Caco-2 (cell line): ENCODE results near the gene TPSG1. TPM values are rescaled to one million over a fixed set of nuclear protein-coding genes. Genes with fewer than 3 reads are reported as not detected.
"Not testable (repeated sequence)": the region's sequence is repeated elsewhere in the genome, so short reads cannot be mapped to it uniquely, and the experiment has no call there.

Source experiments
- BruUV-seq: library from RNA; stranded (reverse); fragments of 400-500 nt; replicated peaks from 2 replicates; lab custom pipeline; 2021; lab: Mats Ljungman, UMichigan
- CTCF ChIA-PET: fragments of 300-600 bp; sonication (Branson Sonifier 250); formaldehyde crosslinking; loops from one replicate; lab custom pipeline; 2022; ENCODE audit warnings: antibody characterized with exemption; lab: Charles Lee
- POLR2A ChIA-PET: fragments of 300-600 bp; sonication (Branson Sonifier 250); formaldehyde crosslinking; loops from one replicate; lab custom pipeline; 2022; ENCODE audit warnings: antibody characterized with exemption; lab: Charles Lee
- DNase-seq, 2 experiments: peaks; one replicate each; pipeline versions ENCODE4 v3.0.0 to v3.0.0-alpha.2; 2020 to 2022
- H3K27me3 ChIP-seq: replicated peaks from 2 replicates; pipeline ENCODE4 v1.6.0; 2011; ENCODE audit warnings: low read length; ENCODE audit not compliant: control insufficient read depth, insufficient read depth
- H3K36me3 ChIP-seq: 2 replicates; pipeline ENCODE4 v1.5.1; 2011; ENCODE audit warnings: low read length; ENCODE audit not compliant: control insufficient read depth, insufficient read depth
- H3K4me1 ChIP-seq: fragments of 250-450 bp; sonication (Bioruptor Pico); 2 replicates; pipeline ENCODE4 v1.5.1; 2020; ENCODE audit warnings: mild to moderate bottlenecking
- H3K4me3 ChIP-seq: 2 replicates; pipeline ENCODE4 v1.5.1; 2011; ENCODE audit warnings: low read depth, mild to moderate bottlenecking, control low read depth, low read length
- H3K9me3 ChIP-seq: fragments of 250-450 bp; sonication (Bioruptor Pico); 2 replicates; pipeline ENCODE4 v1.5.1; 2020; ENCODE audit warnings: mild to moderate bottlenecking, moderate library complexity
- H3K27ac Mint-ChIP-seq: one replicate; pipeline ENCODE4 v1.8.0; 2022; ENCODE audit warnings: mixed read lengths; ENCODE audit not compliant: unreplicated experiment
- H3K27me3 Mint-ChIP-seq: one replicate; pipeline ENCODE4 v1.8.0; 2022; ENCODE audit warnings: mixed read lengths; ENCODE audit not compliant: insufficient read depth, unreplicated experiment
- H3K36me3 Mint-ChIP-seq: one replicate; pipeline ENCODE4 v1.8.0; 2022; ENCODE audit warnings: mild to moderate bottlenecking, mixed read lengths; ENCODE audit not compliant: insufficient read depth, unreplicated experiment
- H3K4me1 Mint-ChIP-seq: one replicate; pipeline ENCODE4 v1.8.0; 2022; ENCODE audit warnings: low read depth, mixed read lengths; ENCODE audit not compliant: unreplicated experiment
- H3K4me3 Mint-ChIP-seq: one replicate; pipeline ENCODE4 v1.8.0; 2022; ENCODE audit warnings: mild to moderate bottlenecking, moderate library complexity, mixed read lengths; ENCODE audit not compliant: unreplicated experiment
- H3K9me3 Mint-ChIP-seq: one replicate; pipeline ENCODE4 v1.8.0; 2022; ENCODE audit warnings: mixed read lengths; ENCODE audit not compliant: unreplicated experiment
- intact Hi-C: fragments of 100-400 bp; cut with micrococcal nuclease; formaldehyde crosslinking; loops from one replicate; pipeline ENCODE4 v1.10.0; 2022; ENCODE audit not compliant: unreplicated experiment
- total RNA-seq: library from RNA; stranded (reverse); gene quantifications from 2 replicates; pipeline ENCODE4 v1.2.3, GENCODE V29; 2022
- TF ChIP-seq, protein P1 (sequence below), 2 experiments: fragments of 200-600 bp in 1 of 2; IDR thresholded peaks; 1 replicate in 1 of 2; 2 replicates in 1 of 2; pipeline versions ENCODE4 v1.5.1 to v1.8.0; 2011 to 2022; ENCODE audit warnings: antibody characterized with exemption in 1 of 2, control low read depth in 1 of 2, inconsistent platforms in 1 of 2, low read depth in 1 of 2, low read length in 1 of 2, mild to moderate bottlenecking in 1 of 2, moderate library complexity in 1 of 2; ENCODE audit not compliant: insufficient read depth in 1 of 2, severe bottlenecking in 1 of 2, unreplicated experiment in 1 of 2

TPSG1 gene
- total RNA-seq, 1 experiment from 2014 or later, result not detected

DNA sequence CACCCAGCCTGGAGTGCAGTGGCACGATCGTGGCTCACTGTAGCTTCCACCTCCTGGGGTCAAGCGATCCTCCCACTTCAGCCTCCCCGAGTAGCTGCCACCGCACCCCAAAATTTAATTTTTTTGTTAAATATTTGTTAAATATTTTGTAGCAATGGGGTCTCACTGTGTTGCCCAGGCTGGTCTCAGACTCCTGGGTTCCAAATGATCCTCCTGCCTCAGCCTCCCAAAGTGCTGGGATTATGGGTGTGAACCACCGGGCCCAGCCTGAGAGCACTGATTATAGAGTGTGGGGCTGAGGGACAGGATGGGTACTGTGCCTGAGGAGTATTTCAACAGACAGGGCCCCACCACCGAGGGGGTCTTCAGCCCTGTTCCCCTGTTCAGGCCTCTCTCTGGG, 35.6 kb downstream of the TPSG1 start:
- H3K9me3 Mint-ChIP-seq, result no peaks in the 10 kb centered on the region
- Histone ChIP-seq H3K4me3 (no peak overlapping the region), H3K36me3 (no peaks in the 10 kb centered on the region), H3K4me1 (no peaks in the 10 kb centered on the region), H3K9me3 (no peaks in the 10 kb centered on the region), H3K27me3 (no peaks in the 10 kb centered on the region)
- no peak for DNase-seq
- TF ChIP-seq, protein P1, sequence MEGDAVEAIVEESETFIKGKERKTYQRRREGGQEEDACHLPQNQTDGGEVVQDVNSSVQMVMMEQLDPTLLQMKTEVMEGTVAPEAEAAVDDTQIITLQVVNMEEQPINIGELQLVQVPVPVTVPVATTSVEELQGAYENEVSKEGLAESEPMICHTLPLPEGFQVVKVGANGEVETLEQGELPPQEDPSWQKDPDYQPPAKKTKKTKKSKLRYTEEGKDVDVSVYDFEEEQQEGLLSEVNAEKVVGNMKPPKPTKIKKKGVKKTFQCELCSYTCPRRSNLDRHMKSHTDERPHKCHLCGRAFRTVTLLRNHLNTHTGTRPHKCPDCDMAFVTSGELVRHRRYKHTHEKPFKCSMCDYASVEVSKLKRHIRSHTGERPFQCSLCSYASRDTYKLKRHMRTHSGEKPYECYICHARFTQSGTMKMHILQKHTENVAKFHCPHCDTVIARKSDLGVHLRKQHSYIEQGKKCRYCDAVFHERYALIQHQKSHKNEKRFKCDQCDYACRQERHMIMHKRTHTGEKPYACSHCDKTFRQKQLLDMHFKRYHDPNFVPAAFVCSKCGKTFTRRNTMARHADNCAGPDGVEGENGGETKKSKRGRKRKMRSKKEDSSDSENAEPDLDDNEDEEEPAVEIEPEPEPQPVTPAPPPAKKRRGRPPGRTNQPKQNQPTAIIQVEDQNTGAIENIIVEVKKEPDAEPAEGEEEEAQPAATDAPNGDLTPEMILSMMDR (IDR thresholded peaks at IDR 0.05; ENCODE audit: insufficient read depth in 1 of 2, low read depth in 1 of 2, low read length in 1 of 2, severe bottlenecking in 1 of 2, unreplicated experiment in 1 of 2), result no peak
- H3K4me3 Mint-ChIP-seq, result no peak overlapping the region
- no peaks in the 10 kb centered on the region for H3K4me1 Mint-ChIP-seq
- H3K27me3 Mint-ChIP-seq, result no peaks in the 10 kb centered on the region
- POLR2A ChIA-PET, result no interaction called here
- intact Hi-C loops, result no loop called here
- CTCF ChIA-PET, result no interaction called here
- BruUV-seq, result no TSS peak
- no peaks in the 10 kb centered on the region for H3K36me3 Mint-ChIP-seq
- no peak overlapping the region for H3K27ac Mint-ChIP-seq

DNA sequence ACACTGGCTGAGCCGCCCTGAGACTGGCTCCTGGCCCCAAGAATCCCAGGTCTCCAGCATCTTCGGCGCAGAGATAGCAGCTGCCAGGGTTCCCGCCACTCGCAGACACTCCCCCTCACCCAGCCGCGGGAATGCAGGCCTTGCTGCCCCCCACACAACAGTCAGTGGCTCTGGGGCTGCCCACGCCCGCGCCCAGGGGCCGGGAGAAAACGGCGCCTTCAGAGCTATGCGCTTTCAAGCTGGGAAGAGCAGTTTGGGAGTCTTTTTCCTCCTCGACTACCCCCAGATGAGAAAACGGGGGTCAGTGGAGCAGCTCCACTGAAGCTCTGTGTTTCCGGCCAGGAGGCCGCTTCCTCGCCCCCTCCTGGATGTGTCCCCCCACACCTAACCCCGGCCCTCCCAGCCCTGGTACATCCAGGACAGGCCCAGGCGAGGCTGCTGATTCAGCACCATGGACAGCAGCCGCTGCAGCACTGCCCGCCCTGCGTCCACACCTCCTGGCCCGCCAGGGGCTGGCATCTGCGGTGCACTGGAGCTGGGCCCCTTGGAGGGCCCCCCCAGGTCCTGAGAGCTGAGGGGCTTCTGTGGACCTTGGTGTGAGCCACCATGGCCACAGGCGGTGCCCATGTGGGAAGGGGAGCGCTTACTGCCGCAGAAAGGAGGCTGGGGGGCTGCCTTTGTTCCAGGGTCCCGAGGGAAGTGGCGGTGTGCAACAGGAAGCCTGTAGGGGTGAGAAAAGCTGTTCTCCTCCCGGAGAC, 36.5 kb downstream of the TPSG1 start:
- H3K27ac Mint-ChIP-seq, result no peak overlapping the region
- Histone ChIP-seq H3K4me1 (no peaks in the 10 kb centered on the region), H3K27me3 (no peaks in the 10 kb centered on the region), H3K9me3 (no peaks in the 10 kb centered on the region), H3K36me3 (no peaks in the 10 kb centered on the region), H3K4me3 (no peak overlapping the region)
- ChIA-PET CTCF (no interaction called here), POLR2A (no interaction called here)
- TF ChIP-seq, protein P1 (IDR thresholded peaks at IDR 0.05; ENCODE audit: insufficient read depth in 1 of 2, low read depth in 1 of 2, low read length in 1 of 2, severe bottlenecking in 1 of 2, unreplicated experiment in 1 of 2), result no peak
- intact Hi-C loops, result no loop called here
- no peaks in the 10 kb centered on the region for H3K4me1 Mint-ChIP-seq
- H3K4me3 Mint-ChIP-seq, result no peak overlapping the region
- H3K27me3 Mint-ChIP-seq, result no peaks in the 10 kb centered on the region
- DNase-seq, result peak in 1 of 2 experiments; percentile 66
- no TSS peak for BruUV-seq
- no peaks in the 10 kb centered on the region for H3K9me3 Mint-ChIP-seq
- no peaks in the 10 kb centered on the region for H3K36me3 Mint-ChIP-seq

DNA sequence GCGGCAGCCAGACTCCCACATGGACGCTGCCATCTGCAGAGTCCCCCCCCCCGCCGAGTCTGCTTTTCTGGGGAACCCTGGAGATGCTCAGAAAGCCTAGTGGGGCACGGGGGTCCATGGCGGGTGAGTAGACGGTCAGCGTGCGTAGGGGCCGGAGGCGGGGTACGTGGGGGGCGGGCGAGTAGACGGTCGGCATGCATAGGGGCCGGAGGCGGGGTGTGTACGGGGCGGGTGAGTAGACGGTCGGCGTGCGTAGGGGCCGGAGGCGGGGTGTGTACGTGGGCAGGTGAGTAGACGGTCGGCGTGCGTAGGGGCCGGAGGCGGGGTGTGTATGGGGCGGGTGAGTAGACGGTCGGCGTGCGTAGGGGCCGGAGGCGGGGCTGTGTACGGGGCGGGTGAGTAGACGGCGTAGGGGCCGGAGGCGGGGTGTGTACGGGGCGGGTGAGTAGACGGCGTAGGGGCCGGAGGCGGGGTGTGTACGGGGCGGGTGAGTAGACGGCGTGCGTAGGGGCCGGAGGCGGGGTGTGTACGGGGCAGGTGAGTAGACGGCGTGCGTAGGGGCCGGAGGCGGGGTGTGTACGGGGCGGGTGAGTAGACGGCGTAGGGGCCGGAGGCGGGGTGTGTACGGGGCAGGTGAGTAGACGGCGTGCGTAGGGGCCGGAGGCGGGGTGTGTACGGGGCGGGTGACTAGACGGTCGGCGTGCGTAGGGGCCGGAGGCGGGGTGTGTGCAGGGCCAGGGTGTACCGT, 39.4 kb downstream of the TPSG1 start:
- H3K27ac Mint-ChIP-seq, CTCF ChIA-PET, H3K36me3 ChIP-seq, BruUV-seq, H3K27me3 Mint-ChIP-seq, DNase-seq, H3K9me3 Mint-ChIP-seq, H3K9me3 ChIP-seq, intact Hi-C loops, H3K4me3 ChIP-seq, H3K4me1 ChIP-seq, POLR2A ChIA-PET, H3K4me1 Mint-ChIP-seq, H3K4me3 Mint-ChIP-seq, H3K27me3 ChIP-seq, H3K36me3 Mint-ChIP-seq: not testable (repeated sequence)
